H9 (cell line): ENCODE measurements around the gene XPC. TPM values are rescaled to one million over a fixed set of nuclear protein-coding genes. Genes with fewer than 3 reads are reported as not detected.

Experiments
- DNase-seq: peaks from one replicate; pipeline ENCODE4 v3.0.0-alpha.2; 2017
- H2AFZ ChIP-seq: one replicate; pipeline ENCODE4 v1.6.1; 2013; ENCODE audit warnings: mild to moderate bottlenecking, low read length, control low read depth, moderate library complexity
- H2AK5ac ChIP-seq: 2 replicates; pipeline ENCODE4 v1.6.1; 2013; ENCODE audit warnings: low read length, control low read depth, mixed read lengths; ENCODE audit not compliant: insufficient read length
- H2BK120ac ChIP-seq: one replicate; pipeline ENCODE4 v1.6.1; 2013; ENCODE audit warnings: low read depth, mild to moderate bottlenecking, low read length, control low read depth, inconsistent platforms; ENCODE audit not compliant: poor library complexity, severe bottlenecking
- H2BK12ac ChIP-seq: 2 replicates; pipeline ENCODE4 v1.6.1; 2013; ENCODE audit warnings: low read length, control low read depth, mixed read lengths, low read depth; ENCODE audit not compliant: insufficient read length
- H2BK15ac ChIP-seq: 2 replicates; pipeline ENCODE4 v1.6.1; 2013; ENCODE audit warnings: low read depth, low read length, control low read depth
- H2BK20ac ChIP-seq: one replicate; pipeline ENCODE4 v1.6.1; 2013; ENCODE audit warnings: low read depth, mild to moderate bottlenecking, low read length, control low read depth, inconsistent platforms; ENCODE audit not compliant: poor library complexity, severe bottlenecking
- H2BK5ac ChIP-seq: 2 replicates; pipeline ENCODE4 v1.6.1; 2013; ENCODE audit warnings: low read length, control low read depth, mixed read lengths; ENCODE audit not compliant: insufficient read length
- H3K14ac ChIP-seq: 2 replicates; pipeline ENCODE4 v1.6.1; 2013; ENCODE audit warnings: low read length, control low read depth; ENCODE audit not compliant: insufficient read depth
- H3K18ac ChIP-seq: 2 replicates; pipeline ENCODE4 v1.6.1; 2013; ENCODE audit warnings: low read depth, mild to moderate bottlenecking, mixed read lengths, low read length, control low read depth; ENCODE audit not compliant: insufficient read length
- H3K23ac ChIP-seq: 2 replicates; pipeline ENCODE4 v1.6.1; 2013; ENCODE audit warnings: low read length, control low read depth, mixed read lengths, low read depth; ENCODE audit not compliant: insufficient read length
- H3K23me2 ChIP-seq: 2 replicates; pipeline ENCODE4 v1.6.1; 2013; ENCODE audit warnings: low read depth, mild to moderate bottlenecking, mixed read lengths, low read length, control low read depth; ENCODE audit not compliant: insufficient read length, poor library complexity, severe bottlenecking
- H3K27ac ChIP-seq: 2 replicates; pipeline ENCODE4 v1.5.1; 2013; ENCODE audit warnings: low read length, control low read depth, mixed read lengths, low read depth; ENCODE audit not compliant: insufficient read length
- H3K27me3 ChIP-seq: 2 replicates; pipeline ENCODE4 v1.6.1; 2013; ENCODE audit warnings: low read length, control low read depth, inconsistent platforms; ENCODE audit not compliant: insufficient read depth
- H3K4ac ChIP-seq: 2 replicates; pipeline ENCODE4 v1.6.1; 2013; ENCODE audit warnings: low read depth, mild to moderate bottlenecking, control low read depth, inconsistent platforms, low read length, moderate library complexity
- H3K4me1 ChIP-seq: 2 replicates; pipeline ENCODE4 v1.6.1; 2013; ENCODE audit warnings: low read length, control low read depth, inconsistent platforms; ENCODE audit not compliant: insufficient read depth
- H3K4me2 ChIP-seq: 2 replicates; pipeline ENCODE4 v1.6.1; 2013; ENCODE audit warnings: low read length, control low read depth, mixed read lengths; ENCODE audit not compliant: insufficient read length, insufficient read depth
- H3K56ac ChIP-seq: 2 replicates; pipeline ENCODE4 v1.6.1; 2013; ENCODE audit warnings: low read depth, mild to moderate bottlenecking, mixed read lengths, low read length, control low read depth; ENCODE audit not compliant: insufficient read length
- H3K79me1 ChIP-seq: 2 replicates; pipeline ENCODE4 v1.6.1; 2013; ENCODE audit warnings: low read depth, mild to moderate bottlenecking, moderate library complexity, low read length, control low read depth, inconsistent platforms; ENCODE audit not compliant: insufficient read depth, poor library complexity, severe bottlenecking
- H3K79me2 ChIP-seq: 2 replicates; pipeline ENCODE4 v1.6.1; 2013; ENCODE audit warnings: low read length, control low read depth, inconsistent platforms; ENCODE audit not compliant: insufficient read depth
- H3K9ac ChIP-seq: 2 replicates; pipeline ENCODE4 v1.6.1; 2013; ENCODE audit warnings: low read length, control low read depth, mixed read lengths; ENCODE audit not compliant: insufficient read length; ENCODE audit errors: extremely low read depth
- H3K9me3 ChIP-seq: one replicate; pipeline ENCODE4 v1.6.1; 2013; ENCODE audit warnings: low read depth, low read length, inconsistent platforms; ENCODE audit not compliant: control insufficient read depth
- H3T11ph ChIP-seq: one replicate; pipeline ENCODE4 v1.6.1; 2013; ENCODE audit warnings: mild to moderate bottlenecking, low read length, control low read depth, inconsistent platforms
- H4K20me1 ChIP-seq: one replicate; pipeline ENCODE4 v1.6.1; 2013; ENCODE audit not compliant: control insufficient read depth, insufficient read length, insufficient read depth
- H4K5ac ChIP-seq: 2 replicates; pipeline ENCODE4 v1.6.1; 2013; ENCODE audit warnings: low read depth, mild to moderate bottlenecking, mixed read lengths, low read length, control low read depth; ENCODE audit not compliant: insufficient read length
- H4K8ac ChIP-seq: replicated peaks from 2 replicates; pipeline ENCODE4 v1.6.1; 2013; ENCODE audit warnings: low read length, control low read depth, mixed read lengths, low read depth; ENCODE audit not compliant: insufficient read length
- H4K91ac ChIP-seq: 2 replicates; pipeline ENCODE4 v1.6.1; 2013; ENCODE audit warnings: low read depth, mild to moderate bottlenecking, moderate library complexity, mixed read lengths, low read length, control low read depth; ENCODE audit not compliant: insufficient read length
- H3K27ac Mint-ChIP-seq, 3 experiments: 2 replicates in 2 of 3; 3 replicates in 1 of 3; pipeline ENCODE4 v1.8.0; 2020 to 2021; ENCODE audit warnings: mixed read lengths in 3 of 3, mild to moderate bottlenecking in 1 of 3, moderate library complexity in 1 of 3
- H3K27me3 Mint-ChIP-seq: 2 replicates; pipeline ENCODE4 v1.8.0; 2021; ENCODE audit warnings: low read depth, mild to moderate bottlenecking, moderate library complexity, mixed read lengths
- H3K36me3 Mint-ChIP-seq, 3 experiments: 2 replicates in 2 of 3; 3 replicates in 1 of 3; pipeline ENCODE4 v1.8.0; 2020 to 2021; ENCODE audit warnings: low read depth in 3 of 3, mixed read lengths in 3 of 3; ENCODE audit not compliant: insufficient read depth in 1 of 3
- H3K4me1 Mint-ChIP-seq, 2 experiments: 2 replicates each; pipeline ENCODE4 v1.8.0; 2020; ENCODE audit warnings: mixed read lengths in 2 of 2
- H3K4me3 Mint-ChIP-seq, 2 experiments: 2 replicates in 1 of 2; 3 replicates in 1 of 2; pipeline ENCODE4 v1.8.0; 2020 to 2021; ENCODE audit warnings: mild to moderate bottlenecking in 2 of 2, mixed read lengths in 2 of 2, moderate library complexity in 1 of 2
- H3K9me3 Mint-ChIP-seq, 2 experiments: 2 replicates in 1 of 2; 3 replicates in 1 of 2; pipeline ENCODE4 v1.8.0; 2020; ENCODE audit warnings: mild to moderate bottlenecking in 2 of 2, mixed read lengths in 2 of 2, moderate library complexity in 1 of 2
- CTCF ChIP-seq: fragments of 200-600 bp; sonication (generic); conservative IDR thresholded peaks from 3 replicates; pipeline ENCODE4 v1.8.0; 2021; ENCODE audit warnings: antibody characterized with exemption, mild to moderate bottlenecking
- WGBS: extraction: QIAGEN DNeasy Blood & Tissue Kit; methylation state at CpG from one replicate; pipeline ENCODE4 v1.1.7; 2013; ENCODE audit warnings: missing lambda C conversion rate, low lambda C conversion rate, mixed read lengths; ENCODE audit not compliant: insufficient read length; ENCODE audit errors: extremely low coverage; 5-methylcytosine and 5-hydroxymethylcytosine counted together
- total RNA-seq: library from RNA; stranded (reverse); gene quantifications from 2 replicates; pipeline ENCODE4 v1.2.1, GENCODE V29; 2021

Gene XPC
- total RNA-seq, 1 experiment from 2014 or later: 30.3 TPM

GRCh38 chr3:14174483-14174882, 3.9 kb downstream of the XPC start:
- Histone ChIP-seq H2BK12ac (no peak overlapping the region), H3K27me3 (no peaks in the 10 kb centered on the region), H3K14ac (no peak overlapping the region), H2AFZ (no peak overlapping the region), H4K20me1 (no peaks in the 10 kb centered on the region), H4K91ac (no peak overlapping the region), H3K4me2 (no peak overlapping the region), H4K8ac (no peak overlapping the region), H3K4ac (no peak overlapping the region), H2BK20ac (no peak overlapping the region), H3K79me1 (peaks cover 2% of the 10 kb centered on the region), H2BK120ac (no peak overlapping the region), H3K9ac (no peak overlapping the region), H3K27ac (no peak overlapping the region), H4K5ac (no peak overlapping the region), H3K18ac (no peak overlapping the region), H3K56ac (no peak overlapping the region), H3T11ph (no peak overlapping the region), H3K23me2 (peaks cover 13% of the 10 kb centered on the region), H2BK15ac (no peak overlapping the region), H3K79me2 (peaks cover 6% of the 10 kb centered on the region; the same call in 1 of the 2 replicates), H2AK5ac (no peak overlapping the region), H2BK5ac (no peak overlapping the region), H3K9me3 (no peaks in the 10 kb centered on the region), H3K4me1 (no peaks in the 10 kb centered on the region), H3K23ac (no peak overlapping the region)
- Mint-ChIP-seq H3K27ac (peak overlapping the region in 1 of 3 experiments; percentile 72; a peak in 1 of 7 replicates), H3K36me3 (peaks cover 17 to 40% (median 32%) of the 10 kb centered on the region in 3 experiments), H3K4me3 (no peak overlapping the region), H3K4me1 (peaks cover 19 to 28% of the 10 kb centered on the region in 2 experiments), H3K9me3 (peaks cover 0 to 3% of the 10 kb centered on the region in 2 experiments; a peak in 1 of 5 replicates), H3K27me3 (no peaks in the 10 kb centered on the region)
- no peak for TF ChIP-seq CTCF
- WGBS: no CpG with 5 or more reads among the region's 2 CpGs
- no peak for DNase-seq
